ENCODE measurements around the gene NSUN2. TPM values are rescaled to one million over a fixed set of nuclear protein-coding genes. Genes with fewer than 3 reads are reported as not detected.

NSUN2 gene
- total RNA-seq, 3 donors from 2014 or later (not counting 1 experiment from before 2014, with no cell fraction given): 61.3 to 87.4 (median 81.4) TPM

DNA sequence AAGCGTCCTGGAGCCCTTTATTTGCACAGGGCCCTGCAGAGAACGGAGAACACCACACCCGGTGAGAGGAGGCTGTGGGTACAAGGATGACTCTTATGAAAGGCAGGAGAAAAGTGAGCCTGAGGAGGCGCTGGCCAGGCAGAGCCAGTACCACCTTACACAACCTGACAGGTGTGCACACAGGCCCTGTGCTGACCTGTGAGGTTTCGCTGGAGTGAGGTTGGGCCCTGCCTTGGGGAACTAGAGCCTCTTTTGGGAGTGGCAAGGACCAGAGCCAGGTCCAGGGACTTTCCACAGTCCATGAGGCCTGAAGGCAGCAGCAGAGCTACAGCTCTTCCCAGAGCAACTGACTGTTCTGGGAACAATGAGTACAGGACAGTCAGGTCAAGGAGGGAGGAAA, 3.4 kb upstream of the NSUN2 start:
- Histone ChIP-seq H3K4me1 (ENCODE audit: control insufficient read depth, insufficient read depth, low read length) (peaks cover 21% of the 10 kb centered on the region), H3K36me3 (ENCODE audit: control insufficient read depth, insufficient read depth, low read length) (peaks cover 2% of the 10 kb centered on the region), H3K27me3 (ENCODE audit: control insufficient read depth, insufficient read depth, low read length) (no peaks in the 10 kb centered on the region), H3K27ac (ENCODE audit: low read length) (no peak overlapping the region), H3K4me3 (ENCODE audit: low read length) (no peak overlapping the region), H3K9me3 (ENCODE audit: control insufficient read depth, insufficient read depth, low read length) (no peaks in the 10 kb centered on the region)
- ATAC-seq (no peak), DNase-seq (no peak)
- Mint-ChIP-seq H3K36me3 (no peaks in the 10 kb centered on the region), H3K27ac (no peak overlapping the region), H3K27me3 (ENCODE audit: low read depth in 2 of 2) (no peaks in the 10 kb centered on the region), H3K4me1 (peaks cover 24 to 25% of the 10 kb centered on the region in 2 donors), H3K4me3 (no peak overlapping the region), H3K9me3 (no peaks in the 10 kb centered on the region)
- 84% methylated on average over 5 of the region's 5 CpGs for WGBS (ENCODE audit: insufficient coverage)
- TF ChIP-seq, protein P1, sequence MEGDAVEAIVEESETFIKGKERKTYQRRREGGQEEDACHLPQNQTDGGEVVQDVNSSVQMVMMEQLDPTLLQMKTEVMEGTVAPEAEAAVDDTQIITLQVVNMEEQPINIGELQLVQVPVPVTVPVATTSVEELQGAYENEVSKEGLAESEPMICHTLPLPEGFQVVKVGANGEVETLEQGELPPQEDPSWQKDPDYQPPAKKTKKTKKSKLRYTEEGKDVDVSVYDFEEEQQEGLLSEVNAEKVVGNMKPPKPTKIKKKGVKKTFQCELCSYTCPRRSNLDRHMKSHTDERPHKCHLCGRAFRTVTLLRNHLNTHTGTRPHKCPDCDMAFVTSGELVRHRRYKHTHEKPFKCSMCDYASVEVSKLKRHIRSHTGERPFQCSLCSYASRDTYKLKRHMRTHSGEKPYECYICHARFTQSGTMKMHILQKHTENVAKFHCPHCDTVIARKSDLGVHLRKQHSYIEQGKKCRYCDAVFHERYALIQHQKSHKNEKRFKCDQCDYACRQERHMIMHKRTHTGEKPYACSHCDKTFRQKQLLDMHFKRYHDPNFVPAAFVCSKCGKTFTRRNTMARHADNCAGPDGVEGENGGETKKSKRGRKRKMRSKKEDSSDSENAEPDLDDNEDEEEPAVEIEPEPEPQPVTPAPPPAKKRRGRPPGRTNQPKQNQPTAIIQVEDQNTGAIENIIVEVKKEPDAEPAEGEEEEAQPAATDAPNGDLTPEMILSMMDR (IDR thresholded peaks at IDR 0.05): no peak
- intact Hi-C loops (cut with micrococcal nuclease): no loop called here

DNA sequence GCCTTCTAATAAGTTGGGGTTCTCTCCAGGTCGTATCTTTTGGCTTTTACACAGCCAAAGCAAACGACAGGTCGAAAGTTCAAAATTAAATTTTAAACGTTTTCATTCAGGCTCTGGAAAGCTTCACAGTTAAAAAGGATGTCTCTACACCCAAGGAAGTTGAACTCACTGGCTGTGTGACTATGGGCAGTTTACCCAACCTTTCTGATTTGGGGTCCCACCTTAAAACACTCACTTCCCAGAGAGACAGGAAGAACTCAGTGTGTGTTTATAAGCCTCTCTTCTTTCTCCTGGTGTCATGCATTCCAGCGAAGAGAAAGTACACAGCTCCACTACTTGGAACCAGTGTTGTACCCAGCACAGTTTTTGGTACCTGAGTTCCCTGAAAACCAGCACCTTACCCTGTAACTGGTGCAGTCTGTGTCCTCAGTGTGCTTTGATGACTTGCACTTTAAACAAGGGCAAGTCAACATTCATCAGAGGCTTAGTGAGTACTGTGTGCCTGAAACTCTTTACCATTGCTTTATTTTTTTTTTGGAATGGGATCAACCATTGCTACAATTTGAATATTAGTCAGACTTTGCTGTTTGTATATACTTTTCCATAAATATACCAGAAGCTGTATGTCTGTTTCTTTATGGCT, 2.1 kb upstream of the NSUN2 start:
- H3K9me3 Mint-ChIP-seq: no peaks in the 10 kb centered on the region
- no peaks in the 10 kb centered on the region for H3K36me3 Mint-ChIP-seq
- DNase-seq: no peak
- WGBS (ENCODE audit: insufficient coverage): 84% methylated on average over 5 of the region's 5 CpGs
- Histone ChIP-seq H3K36me3 (ENCODE audit: control insufficient read depth, insufficient read depth, low read length) (peaks cover 8% of the 10 kb centered on the region), H3K4me1 (ENCODE audit: control insufficient read depth, insufficient read depth, low read length) (peaks cover 24% of the 10 kb centered on the region), H3K9me3 (ENCODE audit: control insufficient read depth, insufficient read depth, low read length) (no peaks in the 10 kb centered on the region), H3K27ac (ENCODE audit: low read length) (no peak overlapping the region), H3K4me3 (ENCODE audit: low read length) (no peak overlapping the region), H3K27me3 (ENCODE audit: control insufficient read depth, insufficient read depth, low read length) (no peaks in the 10 kb centered on the region)
- peak overlapping the region; percentile 77 for H3K4me3 Mint-ChIP-seq
- intact Hi-C loops (cut with micrococcal nuclease): loop anchor here (5.0 kb wide), 1 partner anchor 258 kb away; the partner anchor contains the start of gene MED10
- peaks cover 38% of the 10 kb centered on the region in 2 donors for H3K4me1 Mint-ChIP-seq
- TF ChIP-seq, protein P1 (IDR thresholded peaks at IDR 0.05): no peak
- H3K27ac Mint-ChIP-seq: peak overlapping the region in 1 of 2 donors; percentile 98
- no peaks in the 10 kb centered on the region for H3K27me3 Mint-ChIP-seq (ENCODE audit: low read depth in 2 of 2)
- ATAC-seq: no peak

DNA sequence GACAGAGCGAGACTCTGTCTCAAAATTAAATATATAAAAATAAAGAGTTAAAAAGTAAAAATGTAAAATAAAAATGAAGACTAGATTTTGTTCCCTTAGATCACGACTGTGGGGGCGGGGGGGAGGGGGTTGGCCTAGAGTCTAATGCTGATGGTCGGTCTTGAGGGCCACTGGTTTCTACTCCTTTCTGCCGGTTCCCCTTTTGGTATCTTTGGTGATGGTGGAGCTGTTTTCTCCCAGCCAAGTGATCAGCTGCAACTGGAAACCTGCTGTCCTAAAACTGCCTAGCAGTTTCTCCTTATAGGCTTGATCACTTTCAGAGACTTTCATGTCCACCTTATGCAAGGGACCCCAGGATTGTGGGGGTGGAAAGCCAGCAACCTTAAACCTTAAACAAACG, 1.5 kb upstream of the NSUN2 start:
- TF ChIP-seq, protein P1 (IDR thresholded peaks at IDR 0.05): no peak
- Mint-ChIP-seq H3K27me3 (ENCODE audit: low read depth in 2 of 2) (no peaks in the 10 kb centered on the region), H3K4me3 (peak overlapping the region; percentile 98), H3K27ac (peak overlapping the region in 1 of 2 donors; percentile 98), H3K36me3 (no peaks in the 10 kb centered on the region), H3K4me1 (peaks cover 44% of the 10 kb centered on the region in 2 donors), H3K9me3 (no peaks in the 10 kb centered on the region)
- peak overlapping the region; percentile 87 for H3K4me3 ChIP-seq (ENCODE audit: low read length)
- no peak for DNase-seq
- ATAC-seq: no peak
- peaks cover 14% of the 10 kb centered on the region for H3K36me3 ChIP-seq (ENCODE audit: control insufficient read depth, insufficient read depth, low read length)
- H3K27me3 ChIP-seq (ENCODE audit: control insufficient read depth, insufficient read depth, low read length): no peaks in the 10 kb centered on the region
- peaks cover 24% of the 10 kb centered on the region for H3K4me1 ChIP-seq (ENCODE audit: control insufficient read depth, insufficient read depth, low read length)
- 11% methylated on average over 4 of the region's 6 CpGs for WGBS (ENCODE audit: insufficient coverage)
- no peaks in the 10 kb centered on the region for H3K9me3 ChIP-seq (ENCODE audit: control insufficient read depth, insufficient read depth, low read length)
- intact Hi-C loops (cut with micrococcal nuclease): loop anchor here (5.0 kb wide), 1 partner anchor 257 kb away; the partner anchor contains the start of gene MED10
- no peak overlapping the region for H3K27ac ChIP-seq (ENCODE audit: low read length)
